CD4-positive, alpha-beta T cell treated with Interleukin-1 beta for 1 hour (primary cell): ENCODE data around the gene PRKN.

Experiments
- DNase-seq, 2 donors: peaks; one replicate each; pipeline ENCODE4 v3.0.0-alpha.2; 2020 to 2022

Gene PRKN

GRCh38 chr6:162364488-162364887 lies 363.1 kb downstream of the PRKN start:
- no peak for DNase-seq

- no peak for DNase-seq
Observed at GRCh38 chr6:162363757-162364156, 363.8 kb downstream of the PRKN start.

GRCh38 chr6:162360901-162361567 lies 366.5 kb downstream of the PRKN start:
- no peak for DNase-seq

GRCh38 chr6:162358625-162359024 lies 368.9 kb downstream of the PRKN start:
- no peak for DNase-seq

- DNase-seq = no peak
Observed at GRCh38 chr6:162345051-162345511, 382.5 kb downstream of the PRKN start.

GRCh38 chr6:162344646-162345010 lies 382.9 kb downstream of the PRKN start:
- no peak for DNase-seq

GRCh38 chr6:162343936-162344645 lies 383.5 kb downstream of the PRKN start:
- DNase-seq = no peak

GRCh38 chr6:162343198-162343935 lies 384.2 kb downstream of the PRKN start:
- DNase-seq = no peak

GRCh38 chr6:162337412-162337811 lies 390.2 kb downstream of the PRKN start:
- no peak for DNase-seq

GRCh38 chr6:162336359-162336758 lies 391.2 kb downstream of the PRKN start:
- DNase-seq = no peak

- no peak for DNase-seq
Observed at GRCh38 chr6:162332365-162332764, 395.2 kb downstream of the PRKN start.

- DNase-seq = no peak
Observed at GRCh38 chr6:162331911-162332310, 395.7 kb downstream of the PRKN start.

- DNase-seq = no peak
Observed at GRCh38 chr6:162325826-162326225, 401.7 kb downstream of the PRKN start.

- DNase-seq = no peak
Observed at GRCh38 chr6:162325051-162325450, 402.5 kb downstream of the PRKN start.

- DNase-seq = no peak
Observed at GRCh38 chr6:162315291-162315690, 412.3 kb downstream of the PRKN start.

GRCh38 chr6:162313922-162314660 lies 413.5 kb downstream of the PRKN start:
- DNase-seq = no peak

- DNase-seq = no peak
Observed at GRCh38 chr6:162307865-162308264, 419.7 kb downstream of the PRKN start.

GRCh38 chr6:162306616-162307015 lies 420.9 kb downstream of the PRKN start:
- DNase-seq = no peak

- no peak for DNase-seq
Observed at GRCh38 chr6:162301128-162301527, 426.4 kb downstream of the PRKN start.

- no peak for DNase-seq
Observed at GRCh38 chr6:162294029-162294428, 433.5 kb downstream of the PRKN start.

GRCh38 chr6:162292915-162293314 lies 434.7 kb downstream of the PRKN start:
- DNase-seq = no peak

GRCh38 chr6:162290846-162291465 lies 436.6 kb downstream of the PRKN start:
- DNase-seq = no peak

GRCh38 chr6:162289972-162290371 lies 437.6 kb downstream of the PRKN start:
- DNase-seq = no peak
